MM.1S (cell line): ENCODE measurements around the gene KCNT1.

ENCODE experiments used
- EZH2 ChIP-seq: fragments of 300-600 bp; sonication (generic); optimal IDR thresholded peaks from 2 replicates; pipeline ENCODE3; 2017; ENCODE audit warnings: low read depth, mild to moderate bottlenecking, antibody characterized with exemption, low read length, mixed read lengths
- TF ChIP-seq, protein P1 (sequence below): fragments of 300-600 bp; sonication (generic); IDR thresholded peaks from 2 replicates; pipeline ENCODE4 v1.5.1; 2016; ENCODE audit warnings: antibody characterized with exemption, low read length, mixed read lengths

DNA sequence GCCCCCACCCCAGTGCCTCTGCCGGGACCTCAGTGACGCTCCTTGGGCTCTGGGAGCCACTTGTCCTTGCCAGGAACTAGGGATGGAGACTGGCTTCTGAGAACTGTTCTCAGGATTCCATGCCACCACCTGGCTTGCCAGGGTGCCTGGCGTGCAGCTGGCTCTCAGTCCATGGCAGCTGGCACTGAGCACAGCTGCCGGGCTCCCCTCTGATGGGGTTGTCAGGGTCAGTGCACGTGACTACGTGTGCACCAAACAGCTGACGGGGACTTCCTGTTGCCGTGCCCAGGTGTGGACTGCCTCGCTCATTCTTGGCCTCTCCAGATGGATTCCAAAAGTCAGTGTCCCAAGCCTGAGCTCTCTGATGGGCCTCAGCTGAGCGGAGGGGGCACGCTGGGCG lies 9.4 kb downstream of the KCNT1 start:
- no peak for TF ChIP-seq EZH2
- TF ChIP-seq, protein P1, sequence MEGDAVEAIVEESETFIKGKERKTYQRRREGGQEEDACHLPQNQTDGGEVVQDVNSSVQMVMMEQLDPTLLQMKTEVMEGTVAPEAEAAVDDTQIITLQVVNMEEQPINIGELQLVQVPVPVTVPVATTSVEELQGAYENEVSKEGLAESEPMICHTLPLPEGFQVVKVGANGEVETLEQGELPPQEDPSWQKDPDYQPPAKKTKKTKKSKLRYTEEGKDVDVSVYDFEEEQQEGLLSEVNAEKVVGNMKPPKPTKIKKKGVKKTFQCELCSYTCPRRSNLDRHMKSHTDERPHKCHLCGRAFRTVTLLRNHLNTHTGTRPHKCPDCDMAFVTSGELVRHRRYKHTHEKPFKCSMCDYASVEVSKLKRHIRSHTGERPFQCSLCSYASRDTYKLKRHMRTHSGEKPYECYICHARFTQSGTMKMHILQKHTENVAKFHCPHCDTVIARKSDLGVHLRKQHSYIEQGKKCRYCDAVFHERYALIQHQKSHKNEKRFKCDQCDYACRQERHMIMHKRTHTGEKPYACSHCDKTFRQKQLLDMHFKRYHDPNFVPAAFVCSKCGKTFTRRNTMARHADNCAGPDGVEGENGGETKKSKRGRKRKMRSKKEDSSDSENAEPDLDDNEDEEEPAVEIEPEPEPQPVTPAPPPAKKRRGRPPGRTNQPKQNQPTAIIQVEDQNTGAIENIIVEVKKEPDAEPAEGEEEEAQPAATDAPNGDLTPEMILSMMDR: no peak
